LNCaP clone FGC (cell line): ENCODE results near the gene STK32B.

Experiments
- DNase-seq: peaks from one replicate; pipeline ENCODE4 v3.0.0-alpha.2; 2011; ENCODE audit warnings: low read depth
- H3K4me3 ChIP-seq: 2 replicates; pipeline ENCODE4 v1.5.1; 2011; ENCODE audit warnings: mild to moderate bottlenecking, low read depth, low read length, control low read depth
- TF ChIP-seq, protein P1 (sequence below): IDR thresholded peaks from 2 replicates; pipeline ENCODE4 v1.5.1; 2012; ENCODE audit warnings: mild to moderate bottlenecking; ENCODE audit not compliant: control insufficient read depth, insufficient read depth; ENCODE audit errors: extremely low read depth

STK32B gene

DNA sequence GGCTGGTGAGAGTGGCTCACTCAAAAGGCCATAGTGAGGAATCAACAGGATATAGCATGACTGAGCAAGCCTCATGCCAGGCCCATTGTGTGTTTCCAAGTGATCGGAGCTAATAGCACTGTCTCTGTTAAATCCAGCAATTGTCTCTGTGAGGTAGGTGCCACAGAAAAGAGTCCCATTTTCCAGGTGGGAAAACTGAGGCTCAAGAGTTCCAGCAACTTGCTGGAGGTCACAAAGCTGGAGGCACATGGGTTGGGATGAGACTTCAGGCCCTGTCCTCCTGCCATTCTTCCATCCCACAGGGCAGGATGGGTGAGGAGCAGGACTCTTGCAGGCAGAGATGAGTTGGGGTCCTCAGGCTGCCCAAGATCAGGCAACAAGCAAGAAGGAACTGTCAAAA, 30.9 kb upstream of the STK32B start:
- no peak overlapping the region for H3K4me3 ChIP-seq
- TF ChIP-seq, protein P1, sequence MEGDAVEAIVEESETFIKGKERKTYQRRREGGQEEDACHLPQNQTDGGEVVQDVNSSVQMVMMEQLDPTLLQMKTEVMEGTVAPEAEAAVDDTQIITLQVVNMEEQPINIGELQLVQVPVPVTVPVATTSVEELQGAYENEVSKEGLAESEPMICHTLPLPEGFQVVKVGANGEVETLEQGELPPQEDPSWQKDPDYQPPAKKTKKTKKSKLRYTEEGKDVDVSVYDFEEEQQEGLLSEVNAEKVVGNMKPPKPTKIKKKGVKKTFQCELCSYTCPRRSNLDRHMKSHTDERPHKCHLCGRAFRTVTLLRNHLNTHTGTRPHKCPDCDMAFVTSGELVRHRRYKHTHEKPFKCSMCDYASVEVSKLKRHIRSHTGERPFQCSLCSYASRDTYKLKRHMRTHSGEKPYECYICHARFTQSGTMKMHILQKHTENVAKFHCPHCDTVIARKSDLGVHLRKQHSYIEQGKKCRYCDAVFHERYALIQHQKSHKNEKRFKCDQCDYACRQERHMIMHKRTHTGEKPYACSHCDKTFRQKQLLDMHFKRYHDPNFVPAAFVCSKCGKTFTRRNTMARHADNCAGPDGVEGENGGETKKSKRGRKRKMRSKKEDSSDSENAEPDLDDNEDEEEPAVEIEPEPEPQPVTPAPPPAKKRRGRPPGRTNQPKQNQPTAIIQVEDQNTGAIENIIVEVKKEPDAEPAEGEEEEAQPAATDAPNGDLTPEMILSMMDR, result no peak

DNA sequence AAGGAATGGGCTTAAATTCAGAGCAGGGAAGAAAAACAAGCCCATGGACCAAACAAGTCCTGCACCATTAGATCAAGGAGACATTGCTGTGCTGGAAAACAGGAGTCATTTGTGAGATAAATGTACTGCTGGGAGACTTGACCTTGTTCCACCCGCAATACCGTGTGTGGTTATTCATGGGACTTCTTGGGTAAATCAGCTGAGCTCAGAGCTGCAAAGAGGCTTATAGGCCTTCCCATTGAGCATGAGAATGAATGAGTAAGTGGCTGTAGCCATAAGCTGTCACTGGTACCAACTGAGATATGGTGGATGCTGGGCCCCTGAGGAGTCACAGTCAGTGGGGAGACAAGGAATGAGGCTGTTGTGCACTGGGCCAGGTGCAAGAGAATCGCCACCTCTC, 29.7 kb upstream of the STK32B start:
- TF ChIP-seq, protein P1, result no peak
- DNase-seq, result no peak
- H3K4me3 ChIP-seq, result no peak overlapping the region

More for the DNA sequence above, 30.9 kb upstream of the STK32B start:
- no peak for DNase-seq

DNA sequence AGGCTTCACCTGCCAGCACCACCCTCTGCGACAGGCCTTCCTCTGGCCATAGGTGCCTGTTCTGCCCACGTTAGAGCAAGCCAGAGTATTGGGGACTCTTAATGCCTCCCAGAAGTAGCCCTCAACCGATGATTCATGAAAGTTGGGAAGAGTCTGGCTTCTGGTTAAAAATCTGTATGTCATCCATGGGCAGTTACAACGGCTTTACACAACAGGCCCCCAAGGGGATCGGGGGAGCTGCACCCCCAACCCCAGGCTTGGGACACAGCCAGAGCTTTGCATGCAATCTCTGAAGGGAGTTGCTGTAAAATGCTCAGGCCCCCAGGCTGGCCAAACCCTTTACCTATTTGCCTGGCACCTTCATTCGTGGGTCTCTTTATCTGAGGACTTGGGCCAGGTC, 26.6 kb upstream of the STK32B start:
- DNase-seq, result no peak

DNA sequence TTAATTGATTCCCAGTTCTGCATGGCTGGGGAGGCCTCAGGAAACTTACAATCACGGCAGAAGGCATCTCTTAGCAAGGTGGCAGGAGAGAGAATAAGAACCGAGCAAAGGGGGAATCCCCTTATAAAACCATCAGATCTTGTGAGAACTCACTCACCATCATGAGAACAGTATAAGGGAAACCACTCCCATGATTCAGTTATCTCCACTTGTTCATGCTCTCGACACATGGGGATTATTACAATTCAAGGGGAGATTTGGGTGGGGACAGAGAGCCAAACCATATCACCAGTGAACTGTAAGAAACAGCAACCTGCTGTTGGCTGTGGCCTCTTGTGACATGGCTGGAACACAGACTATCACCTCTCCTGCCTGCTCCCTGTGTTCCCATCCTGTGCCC, 24.9 kb upstream of the STK32B start:
- DNase-seq, result no peak
- TF ChIP-seq, protein P1, result no peak
- H3K4me3 ChIP-seq, result no peak overlapping the region

More for the DNA sequence above, 26.6 kb upstream of the STK32B start:
- TF ChIP-seq, protein P1, result no peak
- H3K4me3 ChIP-seq, result no peak overlapping the region

DNA sequence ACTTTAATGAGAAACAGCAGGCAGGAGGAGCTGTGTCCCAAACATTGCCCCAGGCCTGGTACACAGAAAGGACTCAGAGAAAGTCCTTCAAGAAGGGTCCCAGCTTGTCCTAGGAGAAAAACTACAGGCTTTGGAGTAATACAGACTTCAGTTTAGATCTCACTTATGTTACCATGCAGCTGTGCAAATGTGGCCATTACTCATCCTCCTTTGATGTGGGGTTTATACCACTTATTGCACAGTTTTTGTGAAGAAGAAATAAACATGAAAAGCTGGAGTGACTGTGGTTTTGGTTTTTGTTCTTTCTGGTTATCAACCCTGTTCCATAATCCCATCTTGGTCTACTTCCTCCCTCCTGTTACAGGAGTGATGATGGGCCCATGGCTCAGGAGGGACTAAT, 23.9 kb upstream of the STK32B start:
- H3K4me3 ChIP-seq, result no peak overlapping the region
- TF ChIP-seq, protein P1, result no peak
- DNase-seq, result no peak

- TF ChIP-seq, protein P1, result no peak
- DNase-seq, result no peak
These were observed 22.8 kb upstream of the STK32B start for GRCh38 chr4:5028480-5028879.

DNA sequence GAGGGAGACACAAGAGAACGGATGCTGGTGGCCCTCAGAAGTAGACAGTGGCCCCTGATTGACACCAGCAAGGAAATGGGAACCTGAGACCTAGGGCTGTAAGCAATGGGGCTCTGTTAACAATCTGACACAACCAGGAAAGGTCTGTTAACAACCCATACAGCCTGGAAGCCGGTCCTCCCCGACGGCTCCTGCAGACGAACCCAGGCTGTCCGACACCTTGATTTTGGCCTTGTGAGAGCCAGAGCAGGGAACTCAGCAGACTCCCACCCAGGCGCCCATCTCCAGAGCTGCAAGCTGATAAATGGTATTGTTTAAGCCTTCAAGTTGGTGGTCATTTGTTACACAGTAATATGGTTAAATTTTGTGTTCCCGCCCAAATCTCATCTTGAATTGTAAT, 21.8 kb upstream of the STK32B start:
- DNase-seq, result no peak
- no peak overlapping the region for H3K4me3 ChIP-seq
- TF ChIP-seq, protein P1, result no peak

More at GRCh38 chr4:5028480-5028879, 22.8 kb upstream of the STK32B start:
- H3K4me3 ChIP-seq, result no peak overlapping the region
